HG03196 (cell line): ENCODE results near the gene CEP68.
A peak's percentile ranks its signal among the peaks of the same experiment; 100 is the strongest.
"Not testable (repeated sequence)": the region's sequence is repeated elsewhere in the genome, so short reads cannot be mapped to it uniquely, and the experiment has no call there.

Experiments used
- ATAC-seq: cut with Tn5 transposase; IDR thresholded peaks from one replicate; pipeline ENCODE4 v1.9.1; 2021; ENCODE audit not compliant: unreplicated experiment

The CEP68 gene

DNA sequence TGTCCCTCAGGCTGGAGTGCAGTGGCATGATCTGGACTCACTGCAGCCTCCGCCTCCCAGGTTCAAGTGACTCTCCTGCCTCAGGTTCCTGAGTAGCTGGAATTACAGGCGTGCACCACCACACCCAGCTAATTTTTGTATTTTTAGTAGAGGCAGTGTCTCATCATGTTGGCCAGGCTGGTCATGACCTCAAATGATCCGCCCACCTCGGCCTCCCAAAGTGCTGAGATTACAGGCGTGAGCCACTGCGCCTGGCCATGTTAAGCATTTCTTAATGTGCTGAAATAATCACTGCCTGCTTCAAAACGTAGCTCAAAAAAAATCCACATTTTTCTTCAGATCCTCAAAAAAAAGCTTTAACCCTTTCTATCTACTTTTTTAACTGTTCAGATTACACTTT lies 69.2 kb downstream of the CEP68 start:
- ATAC-seq, result not testable (repeated sequence)

GRCh38 chr2:65128297-65129190 lies 72.3 kb downstream of the CEP68 start:
- ATAC-seq, result no peak

- peak; percentile 10 for ATAC-seq
Measured at GRCh38 chr2:65129286-65129825, 73.1 kb downstream of the CEP68 start.

- peak; percentile 96 for ATAC-seq
Measured at GRCh38 chr2:65129826-65130663, 73.8 kb downstream of the CEP68 start, which contains the start of gene RAB1A. Gene RAB1A (minus strand): TSS chr2:65130106. CDS start chr2:65129915, 191 bp downstream.

- peak; percentile 25 for ATAC-seq
Measured at GRCh38 chr2:65130664-65131175, 74.5 kb downstream of the CEP68 start.

GRCh38 chr2:65132930-65133329 lies 76.7 kb downstream of the CEP68 start:
- not testable (repeated sequence) for ATAC-seq

- ATAC-seq, result no peak
Measured at GRCh38 chr2:65133626-65134025, 77.4 kb downstream of the CEP68 start.

DNA sequence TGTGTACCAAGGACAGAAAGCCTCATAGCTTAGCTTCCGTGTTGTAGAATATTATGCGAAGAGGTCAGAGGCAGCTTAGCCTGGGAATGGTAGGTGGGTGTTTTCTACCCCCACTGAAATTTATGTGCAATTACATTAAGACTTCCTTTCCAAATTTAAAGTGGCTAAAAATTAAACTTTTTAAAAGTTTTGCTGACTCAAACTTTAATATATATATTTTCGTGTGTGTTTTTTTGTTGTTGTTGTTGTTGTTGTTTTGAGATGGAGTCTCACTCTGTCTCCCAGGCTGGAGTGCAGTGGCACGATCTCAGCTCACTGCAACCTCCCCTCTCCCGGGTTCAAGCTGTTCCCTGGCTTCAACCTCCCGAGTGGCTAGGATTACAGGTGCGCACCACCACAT lies 77.9 kb downstream of the CEP68 start:
- ATAC-seq, result no peak

GRCh38 chr2:65136253-65136652 lies 80.0 kb downstream of the CEP68 start:
- ATAC-seq, result no peak
